K562 (cell line): ENCODE measurements around the gene FOXP4. TPM values are rescaled to one million over a fixed set of nuclear protein-coding genes. Genes with fewer than 3 reads are reported as not detected.

ENCODE experiments used
- ATAC-seq: fragments of 200-7000 bp; cut with Tn5 transposase; 3 replicates; pipeline ENCODE4 v1.9.1; 2020; ENCODE audit warnings: moderate library complexity
- BruUV-seq: library from RNA; stranded (reverse); fragments of 400-500 nt; replicated peaks from 2 replicates; lab custom pipeline; 2021; lab: Mats Ljungman, UMichigan
- CTCF ChIA-PET: fragments of 300-600 bp; formaldehyde crosslinking; extraction: SDS; loops from one replicate; lab custom pipeline; 2021; ENCODE audit warnings: low intra/inter-chr PET ratio; lab: Yijun Ruan, JAX
- POLR2A ChIA-PET: fragments of 300-600, 350-650 bp; sonication (Branson Sonifier 250); formaldehyde crosslinking; extraction: SDS; loops from one replicate; lab custom pipeline; 2021; ENCODE audit warnings: antibody characterized with exemption, inconsistent platforms; lab: Yijun Ruan, JAX
- DNase-seq, 4 experiments: peaks; one replicate each; pipeline versions ENCODE4 v3.0.0 to v3.0.0-alpha.2; 2011 to 2018; ENCODE audit warnings: low spot score in 3 of 4, mixed read lengths in 3 of 4; ENCODE audit errors: extremely low read depth in 1 of 4
- FAIRE-seq: peaks from 2 replicates; lab custom pipeline; 2011; peaks lifted over from hg19 to GRCh38; lab: Jason Lieb, UNC
- H2AFZ ChIP-seq: 2 replicates; pipeline ENCODE4 v1.6.0; 2011; ENCODE audit warnings: low read depth, low read length, control low read depth, inconsistent platforms
- H3K27ac ChIP-seq: fragments of 200-600 bp; 3 replicates; pipeline ENCODE4 v1.8.0; 2011; ENCODE audit warnings: low read depth, mild to moderate bottlenecking, control low read depth, inconsistent platforms, low read length, moderate library complexity, mixed read lengths; ENCODE audit errors: extremely low read depth
- H3K27me3 ChIP-seq, 2 experiments: fragments of 300-600 bp in 1 of 2; 2 replicates in 1 of 2; 3 replicates in 1 of 2; pipeline versions ENCODE4 v1.6.0 to v1.8.0; 2011; ENCODE audit warnings: inconsistent platforms in 2 of 2, low read length in 2 of 2, mild to moderate bottlenecking in 1 of 2, mixed read lengths in 1 of 2, moderate library complexity in 1 of 2; ENCODE audit not compliant: control insufficient read depth in 2 of 2, insufficient read depth in 2 of 2
- H3K36me3 ChIP-seq: fragments of 300-600 bp; 3 replicates; pipeline ENCODE4 v1.8.0; 2011; ENCODE audit warnings: mild to moderate bottlenecking, low read length, inconsistent platforms; ENCODE audit not compliant: control insufficient read depth, insufficient read depth
- H3K4me1 ChIP-seq, 2 experiments: fragments of 200-600 bp in 1 of 2; replicated peaks in 1 of 2; 2 replicates in 1 of 2; 3 replicates in 1 of 2; pipeline versions ENCODE4 v1.5.1 to v1.8.0; 2011; ENCODE audit warnings: inconsistent platforms in 2 of 2, low read length in 2 of 2, mild to moderate bottlenecking in 1 of 2, mixed read lengths in 1 of 2, moderate library complexity in 1 of 2; ENCODE audit not compliant: control insufficient read depth in 2 of 2, insufficient read depth in 2 of 2
- H3K4me2 ChIP-seq: 2 replicates; pipeline ENCODE4 v1.6.1; 2011; ENCODE audit warnings: low read length, control low read depth, inconsistent platforms, mixed read lengths; ENCODE audit not compliant: insufficient read depth
- H3K4me3 ChIP-seq: fragments of 200-600 bp; sonication (generic), shearing (Covaris generic); 2 replicates; pipeline ENCODE4 v1.5.1; 2016; ENCODE audit warnings: control low read depth, inconsistent platforms
- H3K79me2 ChIP-seq: fragments of 200-600 bp; 3 replicates; pipeline ENCODE4 v1.8.0; 2011; ENCODE audit warnings: low read length, inconsistent platforms; ENCODE audit not compliant: control insufficient read depth, insufficient read depth
- H3K9ac ChIP-seq, 2 experiments: 2 replicates each; pipeline versions ENCODE4 v1.6.0 to v1.6.1; 2011; ENCODE audit warnings: low read depth in 2 of 2, low read length in 2 of 2, control low read depth in 1 of 2, inconsistent platforms in 1 of 2, mild to moderate bottlenecking in 1 of 2, mixed read lengths in 1 of 2; ENCODE audit not compliant: insufficient read depth in 1 of 2
- H3K9me1 ChIP-seq: one replicate; pipeline ENCODE4 v1.6.0; 2011; ENCODE audit warnings: inconsistent platforms, mild to moderate bottlenecking, low read length, moderate library complexity; ENCODE audit not compliant: control insufficient read depth, insufficient read depth
- H3K9me3 ChIP-seq: replicated peaks from 2 replicates; pipeline ENCODE4 v1.5.1; 2011; ENCODE audit warnings: low read depth, low read length, inconsistent platforms; ENCODE audit not compliant: control insufficient read depth, insufficient read depth
- H4K20me1 ChIP-seq: replicated peaks from 2 replicates; pipeline ENCODE4 v1.6.1; 2011; ENCODE audit warnings: low read length, inconsistent platforms, mixed read lengths; ENCODE audit not compliant: control insufficient read depth, insufficient read depth
- CBX3 ChIP-seq, 2 experiments: IDR thresholded peaks; 1 replicate in 1 of 2; 2 replicates in 1 of 2; pipeline ENCODE4 v1.6.1; 2012; ENCODE audit warnings: inconsistent platforms in 2 of 2, low read length in 2 of 2, borderline replicate concordance in 1 of 2, control low read depth in 1 of 2
- FOXA3 ChIP-seq, 2 experiments: fragments of 450-650 bp in 1 of 2; sonication (generic) in 1 of 2; formaldehyde crosslinking; IDR thresholded peaks in 1 of 2; conservative IDR thresholded peaks in 1 of 2; 2 replicates each; pipeline versions ENCODE4 v1.4.0 to v1.8.0; 2020 to 2022; ENCODE audit warnings: mild to moderate bottlenecking in 2 of 2, missing genetic modification reagents in 1 of 2
- VEZF1 ChIP-seq: fragments of 200-800 bp; sonication (Bioruptor generic); IDR thresholded peaks from 2 replicates; pipeline ENCODE4 v1.6.1; 2017; ENCODE audit warnings: missing genetic modification characterization, missing compliant biosample characterization
- ZFP36 ChIP-seq: fragments of 150-350 bp; IDR thresholded peaks from 2 replicates; pipeline ENCODE4 v1.6.1; 2018; ENCODE audit warnings: low read length, low read depth; ENCODE audit not compliant: partially characterized antibody
- ZNF584 ChIP-seq: fragments of 200-800 bp; sonication (Bioruptor generic); IDR thresholded peaks from 2 replicates; pipeline ENCODE4 v1.6.1; 2016; ENCODE audit warnings: low read depth, mild to moderate bottlenecking, missing genetic modification characterization, missing compliant biosample characterization
- WGBS: fragments of 100-300 bp; shearing (Covaris generic); methylation state at CpG from one replicate; pipeline ENCODE4 v1.1.6; 2016; ENCODE audit warnings: low coverage, mixed read lengths; ENCODE audit not compliant: insufficient coverage; ENCODE audit errors: missing lambda C conversion rate; 5-methylcytosine and 5-hydroxymethylcytosine counted together
- in situ Hi-C: fragments of 300-500 bp; cut with MboI; formaldehyde crosslinking; loops from 4 replicates; pipeline ENCODE4 v1.15.0; 2018; ENCODE audit warnings: inconsistent platforms, mixed read lengths
- intact Hi-C: fragments of 100-400 bp; cut with micrococcal nuclease; formaldehyde crosslinking; loops from 2 replicates; pipeline ENCODE4 v1.14.2; 2022
- polyA plus RNA-seq, 8 experiments: library from polyadenylated mRNA; depleted of rRNA in 4 of 8; stranded (reverse) in 5 of 8; unstranded in 3 of 8; fragments of >200 nt; fragmentation: Nextera tagmentation in 2 of 8; fragmentation: Illumina TruSeq in 1 of 8; extraction: Ambion mirVana in 2 of 8; extraction: Trizol in 1 of 8; gene quantifications; 2 replicates each; pipeline versions ENCODE4 v1.2.1 to v1.2.3, GENCODE V29; 2011 to 2014; ENCODE audit warnings: inconsistent platforms in 1 of 8, missing spikeins in 1 of 8
- total RNA-seq, 7 experiments: library from RNA; depleted of rRNA in 6 of 7; stranded (reverse); fragments of >200 nt in 6 of 7; fragmentation: Illumina TruSeq in 2 of 7; extraction: Trizol in 2 of 7; gene quantifications; 2 replicates each; pipeline versions ENCODE4 v1.2.1 to v1.2.3, GENCODE V29; 2011 to 2021; ENCODE audit warnings: low replicate concordance in 1 of 7

The FOXP4 gene
- total and polyA plus RNA-seq, 9 of the 15 experiments (the other 6 are each of a cell fraction or from before 2014, with no cell fraction given) = 0.11 to 29.4 (median 2.3) TPM

DNA sequence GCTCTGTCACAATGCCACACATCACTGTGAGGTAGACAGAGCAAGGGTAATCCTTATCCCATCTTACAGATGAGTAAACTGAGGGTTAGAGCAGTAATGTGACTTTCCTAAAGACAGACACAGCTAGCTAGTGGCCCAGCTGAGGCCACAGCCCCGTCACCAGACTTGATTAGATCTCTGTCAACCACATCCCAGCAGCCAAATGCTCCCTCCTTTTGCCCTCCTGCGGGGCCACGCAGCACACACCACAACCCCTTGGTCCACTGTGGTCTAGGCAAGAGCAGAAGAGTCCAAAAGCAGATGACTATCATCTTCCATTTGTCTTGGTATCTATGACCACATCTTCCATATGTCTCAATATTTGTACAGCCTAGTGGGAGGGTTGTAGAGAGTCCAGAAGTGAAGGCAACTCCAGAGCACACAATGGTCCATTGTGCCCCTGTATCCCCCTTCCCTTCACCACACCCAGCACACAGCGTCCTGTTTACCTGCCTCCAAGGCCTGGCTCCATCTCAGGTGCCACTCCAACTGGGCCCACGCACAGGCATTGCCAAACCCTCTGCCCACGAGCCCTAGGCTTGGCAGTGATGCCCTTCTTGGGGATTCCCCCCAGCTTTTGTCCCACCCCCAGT, 47.1 kb upstream of the FOXP4 start (continued):
- TF ChIP-seq VEZF1 (CRISPR knock-in tag) (peak; percentile 44; the same call in 1 of the 2 replicates), ZNF584 (CRISPR knock-in tag) (no peak), FOXA3 (CRISPR knock-in tag; conservative IDR thresholded peaks at IDR 0.05 in 1 of 2, IDR thresholded peaks at IDR 0.05 in 1 of 2) (0 out of 4 replicates have a peak, but pooled peaks of 1 of the 2 experiments have one; percentile 24)
- TF ChIP-seq, all 486 proteins: peak for 9

DNA sequence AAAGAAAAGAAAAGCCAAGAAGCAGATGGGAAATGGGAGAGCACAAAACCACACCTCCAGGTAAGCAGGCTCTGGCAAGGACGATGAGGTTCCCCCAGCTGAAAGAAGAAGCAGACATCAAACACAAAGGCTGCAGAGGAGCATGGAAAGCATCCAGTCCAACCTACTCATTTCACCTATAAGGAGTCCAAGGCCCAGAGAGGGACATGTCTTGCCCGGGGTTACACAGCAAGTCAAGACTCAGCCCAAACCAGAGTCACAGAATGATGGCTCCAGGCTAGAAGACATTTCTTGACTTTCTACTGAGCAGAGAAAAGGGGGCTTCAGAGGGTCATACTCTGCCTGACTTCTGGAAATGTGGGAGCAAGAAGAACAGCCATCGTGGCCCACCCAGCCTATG, 45.6 kb upstream of the FOXP4 start:
- no peak overlapping the region for H2AFZ ChIP-seq
- no peak for DNase-seq
- in situ Hi-C loops = no loop called here
- TF ChIP-seq ZFP36 (peak; percentile 62), CBX3 (IDR thresholded peaks at IDR 0.05; ENCODE audit: borderline replicate concordance in 1 of 2, low read length in 2 of 2) (no peak)
- peaks cover 9% of the 10 kb centered on the region; the same call in 1 of the 2 replicates for H4K20me1 ChIP-seq
- 3% methylated on average over 3 of the region's 3 CpGs for WGBS
- H3K27me3 ChIP-seq = peaks cover 32 to 44% of the 10 kb centered on the region in 2 experiments; a peak in 4 of 5 replicates
- no peak for ATAC-seq
- H3K36me3 ChIP-seq = no peaks in the 10 kb centered on the region
- no peak overlapping the region for H3K4me2 ChIP-seq
- FAIRE-seq = no peak
- peaks cover 0 to 17% of the 10 kb centered on the region in 2 experiments; a peak in 2 of 5 replicates for H3K4me1 ChIP-seq
- H3K4me3 ChIP-seq = no peak overlapping the region
- CTCF ChIA-PET = no interaction called here
- POLR2A ChIA-PET = interaction anchor here (0.7 to 1.3 kb wide), 4 partner anchors 10 to 149 kb away, joined by 3 read pairs; no protein-coding TSS in a partner anchor
- no peaks in the 10 kb centered on the region for H3K9me1 ChIP-seq
- H3K9me3 ChIP-seq = no peaks in the 10 kb centered on the region
- H3K79me2 ChIP-seq = no peaks in the 10 kb centered on the region
- BruUV-seq = no TSS peak
- no peak overlapping the region for H3K27ac ChIP-seq
- H3K9ac ChIP-seq = no peak overlapping the region
- intact Hi-C loops = no loop called here
